Measurements from ENCODE around the gene PRDM5. TPM values are rescaled to one million over a fixed set of nuclear protein-coding genes. Genes with fewer than 3 reads are reported as not detected.
A peak's percentile ranks its signal among the peaks of the same experiment; 100 is the strongest.

PRDM5 gene
- total RNA-seq, 1 donor from 2014 or later, result 21.9 TPM

DNA sequence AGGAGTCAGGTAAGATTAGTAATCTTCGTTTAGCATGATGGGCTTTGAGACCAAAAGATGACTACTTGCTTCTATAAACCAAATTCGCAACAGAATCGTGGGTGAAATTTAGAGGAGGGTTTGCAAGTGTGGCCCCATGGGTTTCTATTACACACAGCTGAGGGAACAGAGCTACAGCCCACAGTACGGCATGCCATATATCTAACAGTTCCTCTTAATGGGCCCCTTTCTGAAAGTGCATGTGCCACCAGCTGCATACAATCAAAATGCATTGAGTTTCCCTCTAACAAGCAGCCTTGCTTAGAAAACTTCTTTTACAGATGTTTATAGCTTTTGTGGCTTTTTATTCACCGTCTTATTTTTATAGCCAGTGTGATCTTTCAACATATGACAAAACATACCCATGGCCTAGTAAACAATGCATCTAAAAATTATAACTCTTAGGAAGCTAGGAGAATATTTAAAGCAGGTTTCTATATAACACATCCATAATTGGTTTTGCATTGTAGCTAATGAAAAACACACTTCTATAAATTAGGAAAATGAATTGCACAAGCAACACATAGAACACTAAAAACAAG is 202.1 kb downstream of the PRDM5 start:
- Mint-ChIP-seq H3K4me3 (no peak overlapping the region), H3K9me3 (no peaks in the 10 kb centered on the region), H3K27me3 (ENCODE audit: low read depth) (no peaks in the 10 kb centered on the region), H3K27ac (ENCODE audit: unreplicated experiment) (no peak overlapping the region), H3K4me1 (peaks cover 34% of the 10 kb centered on the region), H3K36me3 (ENCODE audit: low read depth) (peaks cover 3% of the 10 kb centered on the region)
- TF ChIP-seq, protein P1, sequence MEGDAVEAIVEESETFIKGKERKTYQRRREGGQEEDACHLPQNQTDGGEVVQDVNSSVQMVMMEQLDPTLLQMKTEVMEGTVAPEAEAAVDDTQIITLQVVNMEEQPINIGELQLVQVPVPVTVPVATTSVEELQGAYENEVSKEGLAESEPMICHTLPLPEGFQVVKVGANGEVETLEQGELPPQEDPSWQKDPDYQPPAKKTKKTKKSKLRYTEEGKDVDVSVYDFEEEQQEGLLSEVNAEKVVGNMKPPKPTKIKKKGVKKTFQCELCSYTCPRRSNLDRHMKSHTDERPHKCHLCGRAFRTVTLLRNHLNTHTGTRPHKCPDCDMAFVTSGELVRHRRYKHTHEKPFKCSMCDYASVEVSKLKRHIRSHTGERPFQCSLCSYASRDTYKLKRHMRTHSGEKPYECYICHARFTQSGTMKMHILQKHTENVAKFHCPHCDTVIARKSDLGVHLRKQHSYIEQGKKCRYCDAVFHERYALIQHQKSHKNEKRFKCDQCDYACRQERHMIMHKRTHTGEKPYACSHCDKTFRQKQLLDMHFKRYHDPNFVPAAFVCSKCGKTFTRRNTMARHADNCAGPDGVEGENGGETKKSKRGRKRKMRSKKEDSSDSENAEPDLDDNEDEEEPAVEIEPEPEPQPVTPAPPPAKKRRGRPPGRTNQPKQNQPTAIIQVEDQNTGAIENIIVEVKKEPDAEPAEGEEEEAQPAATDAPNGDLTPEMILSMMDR (conservative IDR thresholded peaks at IDR 0.05), result no peak
- no peak for DNase-seq (ENCODE audit: low read depth, low spot score)

DNA sequence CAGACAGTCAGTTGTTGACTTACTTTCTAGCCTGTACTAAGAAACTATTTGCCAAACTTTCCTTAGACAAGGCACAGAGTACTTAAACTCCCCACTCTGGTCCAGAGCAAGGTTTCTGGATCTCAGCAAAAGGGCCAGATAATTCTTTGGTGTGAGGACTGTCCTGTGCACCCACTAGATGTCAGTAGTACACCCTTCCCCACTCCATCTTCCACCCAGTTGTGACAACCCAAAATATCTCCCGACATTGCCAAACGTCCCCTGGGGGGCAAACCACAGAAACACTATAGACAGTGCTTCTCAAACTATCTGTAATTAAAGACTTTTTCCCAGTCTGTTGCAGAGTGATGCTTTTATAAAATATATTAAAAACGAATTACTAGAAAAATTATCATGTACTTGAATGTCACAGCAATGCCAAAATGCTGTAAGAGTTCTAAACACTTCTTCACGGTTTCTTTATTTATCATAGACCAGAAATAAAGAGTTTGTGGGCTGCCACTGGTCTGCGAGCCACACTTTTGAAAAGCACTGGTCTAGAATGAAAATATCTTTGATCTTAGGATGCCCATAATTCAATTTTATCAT is 203.5 kb downstream of the PRDM5 start:
- H3K27me3 Mint-ChIP-seq (ENCODE audit: low read depth), result no peaks in the 10 kb centered on the region
- peak; percentile 28 for DNase-seq (ENCODE audit: low read depth, low spot score)
- TF ChIP-seq, protein P1 (conservative IDR thresholded peaks at IDR 0.05), result peak; percentile 71
- peaks cover 46% of the 10 kb centered on the region for H3K4me1 Mint-ChIP-seq
- H3K27ac Mint-ChIP-seq (ENCODE audit: unreplicated experiment), result no peak overlapping the region
- peaks cover 3% of the 10 kb centered on the region for H3K36me3 Mint-ChIP-seq (ENCODE audit: low read depth)
- no peak overlapping the region for H3K4me3 Mint-ChIP-seq
- H3K9me3 Mint-ChIP-seq, result no peaks in the 10 kb centered on the region

DNA sequence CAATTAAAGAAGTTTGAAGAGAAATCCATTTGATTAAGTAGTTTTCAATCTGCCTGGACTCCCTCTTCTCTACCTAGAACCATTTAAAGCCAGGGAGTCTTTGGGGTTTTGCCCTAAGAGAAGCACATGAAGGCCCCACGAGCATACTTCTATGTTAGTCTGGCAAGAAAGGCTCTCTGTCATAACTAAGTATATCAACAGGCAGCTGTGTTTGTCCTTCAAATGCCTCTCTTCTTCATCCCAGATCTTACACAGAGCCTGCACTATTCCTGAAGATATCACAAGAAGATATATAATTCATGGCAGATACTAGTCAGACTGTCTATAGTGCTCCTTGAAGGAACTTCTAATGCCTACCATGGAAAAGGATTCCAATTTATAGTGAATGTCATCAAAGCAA is 206.2 kb downstream of the PRDM5 start:
- peaks cover 27% of the 10 kb centered on the region for H3K4me1 Mint-ChIP-seq
- TF ChIP-seq, protein P1 (conservative IDR thresholded peaks at IDR 0.05), result no peak
- H3K36me3 Mint-ChIP-seq (ENCODE audit: low read depth), result peaks cover 3% of the 10 kb centered on the region

DNA sequence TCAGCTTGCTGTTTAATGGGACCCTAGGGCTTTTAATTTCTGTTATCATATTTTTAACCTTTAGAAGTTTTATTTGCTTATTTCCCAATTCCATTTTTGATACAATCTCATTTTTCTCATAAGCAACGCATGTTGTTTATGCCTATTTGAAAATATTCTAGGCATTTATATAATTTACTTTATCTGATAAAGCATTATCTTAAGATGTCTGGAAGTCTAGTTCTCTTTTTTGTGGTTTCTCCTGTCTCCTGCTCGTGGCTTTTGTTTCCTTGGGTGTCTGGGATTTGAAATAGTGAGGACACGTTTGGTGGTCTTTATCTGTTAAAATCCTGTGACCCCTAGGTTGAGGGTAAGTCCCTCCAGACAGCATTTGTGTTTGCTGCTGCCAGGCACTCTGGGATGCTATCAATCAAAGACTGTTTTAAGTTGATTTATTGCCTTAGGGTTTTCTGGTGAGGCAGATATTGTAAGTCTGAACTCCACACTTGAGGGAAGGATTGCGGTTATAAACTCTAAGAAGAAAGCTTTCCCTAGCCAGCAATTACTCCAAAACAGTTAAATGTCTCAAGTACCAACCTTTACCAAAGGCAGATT is 208.0 kb downstream of the PRDM5 start:
- H3K27ac Mint-ChIP-seq (ENCODE audit: unreplicated experiment), result no peak overlapping the region
- no peak overlapping the region for H3K4me3 Mint-ChIP-seq
- peaks cover 3% of the 10 kb centered on the region for H3K36me3 Mint-ChIP-seq (ENCODE audit: low read depth)
- TF ChIP-seq, protein P1 (conservative IDR thresholded peaks at IDR 0.05), result no peak
- H3K4me1 Mint-ChIP-seq, result peaks cover 25% of the 10 kb centered on the region
- H3K27me3 Mint-ChIP-seq (ENCODE audit: low read depth), result no peaks in the 10 kb centered on the region
- no peak for DNase-seq (ENCODE audit: low read depth, low spot score)
- no peaks in the 10 kb centered on the region for H3K9me3 Mint-ChIP-seq

More for the DNA sequence above, 206.2 kb downstream of the PRDM5 start:
- Mint-ChIP-seq H3K4me3 (no peak overlapping the region), H3K9me3 (no peaks in the 10 kb centered on the region), H3K27me3 (ENCODE audit: low read depth) (no peaks in the 10 kb centered on the region), H3K27ac (ENCODE audit: unreplicated experiment) (no peak overlapping the region)
- DNase-seq (ENCODE audit: low read depth, low spot score), result no peak

DNA sequence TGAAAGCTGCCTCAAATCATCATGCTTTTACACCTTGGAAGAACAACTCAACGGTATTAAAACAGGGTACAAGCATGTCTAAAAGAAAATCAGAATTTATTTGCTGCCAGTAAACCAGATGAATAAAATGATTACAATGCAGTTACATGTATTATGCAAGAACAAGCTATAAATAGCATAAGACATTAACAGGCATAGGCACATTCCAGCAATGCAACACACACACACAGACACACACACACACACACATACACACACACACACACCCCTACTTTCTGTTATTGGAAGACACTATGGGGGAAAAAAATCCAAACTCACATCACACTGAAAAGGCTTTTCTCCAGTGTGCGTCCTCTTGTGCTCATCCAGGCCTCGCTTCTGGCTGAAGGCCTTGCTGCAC is 212.5 kb downstream of the PRDM5 start:
- TF ChIP-seq, protein P1 (conservative IDR thresholded peaks at IDR 0.05), result no peak
- peaks cover 2% of the 10 kb centered on the region for H3K9me3 Mint-ChIP-seq
- no peak for DNase-seq (ENCODE audit: low read depth, low spot score)
- H3K36me3 Mint-ChIP-seq (ENCODE audit: low read depth), result peaks cover 10% of the 10 kb centered on the region
- H3K27me3 Mint-ChIP-seq (ENCODE audit: low read depth), result no peaks in the 10 kb centered on the region
- no peak overlapping the region for H3K27ac Mint-ChIP-seq (ENCODE audit: unreplicated experiment)
- H3K4me1 Mint-ChIP-seq, result peaks cover 10% of the 10 kb centered on the region
- no peak overlapping the region for H3K4me3 Mint-ChIP-seq

Measured in neural crest cell (in vitro differentiated cells).